ENCODE results near the gene MPC1L.
A peak's percentile ranks its signal among the peaks of the same experiment; 100 is the strongest.

MPC1L gene

GRCh38 chrX:40646489-40647306, 23.5 kb downstream of the MPC1L start:
- Histone ChIP-seq H3K36me3 (ENCODE audit: low read depth) (peaks cover 11% of the 10 kb centered on the region), H3K27me3 (ENCODE audit: insufficient read depth, poor library complexity, severe bottlenecking) (no peaks in the 10 kb centered on the region), H3K4me3 (ENCODE audit: severe bottlenecking) (peak overlapping the region; percentile 86), H3K27ac (ENCODE audit: poor library complexity, severe bottlenecking) (peak overlapping the region; percentile 62), H3K4me1 (ENCODE audit: insufficient read depth, poor library complexity, severe bottlenecking) (no peaks in the 10 kb centered on the region), H3K9me3 (ENCODE audit: severe bottlenecking) (no peaks in the 10 kb centered on the region)
- ATAC-seq (ENCODE audit: low read depth) (peak; percentile 28), DNase-seq (ENCODE audit: low spot score) (no peak)
- TF ChIP-seq CTCF (IDR thresholded peaks at IDR 0.05; ENCODE audit: poor library complexity, severe bottlenecking), result no peak

- peak; percentile 60 for ATAC-seq (ENCODE audit: low read depth)
- TF ChIP-seq CTCF (IDR thresholded peaks at IDR 0.05; ENCODE audit: poor library complexity, severe bottlenecking), result no peak
- DNase-seq (ENCODE audit: low spot score), result peak; percentile 57
- Histone ChIP-seq H3K27ac (ENCODE audit: poor library complexity, severe bottlenecking) (peak within 1 kb of the TSS; percentile 62), H3K4me1 (ENCODE audit: insufficient read depth, poor library complexity, severe bottlenecking) (no peaks in the 10 kb centered on the region), H3K36me3 (ENCODE audit: low read depth) (peaks cover 13% of the 10 kb centered on the region), H3K4me3 (ENCODE audit: severe bottlenecking) (peak within 1 kb of the TSS; percentile 86), H3K9me3 (ENCODE audit: severe bottlenecking) (no peaks in the 10 kb centered on the region), H3K27me3 (ENCODE audit: insufficient read depth, poor library complexity, severe bottlenecking) (no peaks in the 10 kb centered on the region)
Measured at GRCh38 chrX:40647307-40648197, 24.3 kb downstream of the MPC1L start, which contains the start of gene CXorf38. Gene CXorf38, minus strand, starts transcription at chrX:40647561. Its CDS starts 41 bp downstream, at chrX:40647520.

GRCh38 chrX:40651620-40652223, 28.5 kb downstream of the MPC1L start:
- Histone ChIP-seq H3K36me3 (ENCODE audit: low read depth) (peaks cover 6% of the 10 kb centered on the region; the same call in 1 of the 2 replicates), H3K4me3 (ENCODE audit: severe bottlenecking) (no peak overlapping the region), H3K27me3 (ENCODE audit: insufficient read depth, poor library complexity, severe bottlenecking) (no peaks in the 10 kb centered on the region), H3K9me3 (ENCODE audit: severe bottlenecking) (no peaks in the 10 kb centered on the region), H3K27ac (ENCODE audit: poor library complexity, severe bottlenecking) (no peak overlapping the region), H3K4me1 (ENCODE audit: insufficient read depth, poor library complexity, severe bottlenecking) (no peaks in the 10 kb centered on the region)
- no peak for DNase-seq (ENCODE audit: low spot score)
- no peak for ATAC-seq (ENCODE audit: low read depth)
- peak; percentile 76 for TF ChIP-seq CTCF (IDR thresholded peaks at IDR 0.05; ENCODE audit: poor library complexity, severe bottlenecking)

- no peak overlapping the region for H3K4me3 ChIP-seq (ENCODE audit: severe bottlenecking)
- no peak overlapping the region for H3K27ac ChIP-seq (ENCODE audit: poor library complexity, severe bottlenecking)
- H3K27me3 ChIP-seq (ENCODE audit: insufficient read depth, poor library complexity, severe bottlenecking), result no peaks in the 10 kb centered on the region
- no peaks in the 10 kb centered on the region for H3K4me1 ChIP-seq (ENCODE audit: insufficient read depth, poor library complexity, severe bottlenecking)
- DNase-seq (ENCODE audit: low spot score), result no peak
- no peaks in the 10 kb centered on the region for H3K9me3 ChIP-seq (ENCODE audit: severe bottlenecking)
- peaks cover 6% of the 10 kb centered on the region; the same call in 1 of the 2 replicates for H3K36me3 ChIP-seq (ENCODE audit: low read depth)
- TF ChIP-seq CTCF (IDR thresholded peaks at IDR 0.05; ENCODE audit: poor library complexity, severe bottlenecking), result no peak
- no peak for ATAC-seq (ENCODE audit: low read depth)
Measured at GRCh38 chrX:40652664-40653063, 29.4 kb downstream of the MPC1L start.

All from RWPE2 (cell line).